T-helper 2 cell treated with Interferon-gamma antibody and Interleukin-4, amounts not matched to agents 100 ng/mL and 5 ng/mL, for 36 hours (primary cell): ENCODE measurements around the gene CITED2. TPM values are rescaled to one million over a fixed set of nuclear protein-coding genes. Genes with fewer than 3 reads are reported as not detected.

ENCODE experiments used
- intact Hi-C: fragments of 100-400 bp; cut with micrococcal nuclease; formaldehyde crosslinking; loops from one replicate; pipeline ENCODE4 v1.15.1; 2023
- total RNA-seq: library from RNA; stranded (reverse); gene quantifications from 2 replicates; pipeline ENCODE4 v1.2.3, GENCODE V29; 2022

The CITED2 gene
- total RNA-seq, 1 donor from 2014 or later = 48.2 TPM

DNA sequence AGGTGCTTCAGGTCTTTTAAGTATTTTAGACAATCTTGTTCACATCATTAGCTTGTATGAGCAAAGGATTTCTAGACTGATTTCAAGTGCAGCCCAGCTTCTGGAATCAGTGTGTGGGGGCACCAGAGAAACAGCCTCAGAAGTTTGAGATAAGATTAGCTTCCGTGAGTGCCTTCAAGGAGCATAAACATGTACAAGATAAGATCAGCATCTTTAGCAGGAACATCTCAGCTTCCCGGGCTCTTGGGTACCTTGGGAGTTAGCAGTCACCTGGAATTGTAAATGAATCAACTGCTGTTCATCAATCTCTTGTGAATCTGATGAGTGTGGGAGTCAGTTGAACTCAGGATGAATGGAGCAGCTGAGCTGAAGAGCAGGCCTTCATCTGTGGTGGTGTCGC lies 12.0 kb upstream of the CITED2 start:
- intact Hi-C loops = no loop called here

DNA sequence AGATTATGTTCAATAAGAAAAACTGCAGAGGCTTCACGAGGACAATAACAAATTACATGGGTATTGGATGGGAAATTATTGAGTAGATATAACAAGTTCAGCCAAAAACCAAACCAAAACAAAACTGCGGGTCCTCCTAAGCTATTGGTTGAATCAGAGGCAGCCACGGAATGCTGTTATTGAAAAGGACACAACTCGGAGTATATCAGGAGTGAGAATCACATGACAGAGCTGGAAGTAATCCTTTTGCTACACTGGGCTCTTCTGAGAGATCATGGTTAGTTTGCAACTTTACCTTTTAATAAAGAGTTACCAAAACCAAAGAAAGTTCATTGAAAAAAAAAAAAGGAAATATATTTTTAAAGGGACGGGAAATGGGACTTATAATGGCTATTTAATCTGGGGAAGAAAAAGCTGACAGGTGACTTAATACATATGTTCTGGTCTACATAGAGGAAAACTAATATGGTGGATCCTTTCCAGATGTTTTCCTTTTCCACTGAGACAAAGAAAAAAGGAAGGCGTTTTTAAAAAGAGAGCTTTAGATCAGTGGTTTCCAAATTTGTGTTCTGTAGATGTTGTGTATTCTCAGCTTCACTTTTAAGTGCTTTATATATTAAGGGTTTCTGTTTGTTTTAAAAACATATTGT lies 6.9 kb upstream of the CITED2 start:
- intact Hi-C loops = no loop called here

DNA sequence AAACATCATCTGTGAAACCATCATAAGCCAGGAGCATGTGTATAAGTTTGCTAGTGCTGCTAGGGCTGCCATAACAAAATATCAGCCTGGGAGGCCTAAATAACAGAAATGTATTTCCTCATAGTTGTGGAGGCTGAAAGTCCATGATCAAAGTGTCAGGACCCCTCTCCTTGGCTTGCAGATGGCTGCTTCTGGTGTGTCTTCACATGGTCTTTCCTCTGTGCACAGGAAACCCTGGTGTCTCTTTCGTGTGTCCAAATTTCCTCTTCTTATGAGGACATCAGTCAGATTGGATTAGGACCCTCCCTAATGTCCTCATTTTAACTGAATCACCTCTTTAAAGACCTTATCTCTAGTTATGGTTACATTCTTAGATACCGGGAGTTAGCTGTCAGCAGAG lies 6.2 kb upstream of the CITED2 start:
- intact Hi-C loops = no loop called here

DNA sequence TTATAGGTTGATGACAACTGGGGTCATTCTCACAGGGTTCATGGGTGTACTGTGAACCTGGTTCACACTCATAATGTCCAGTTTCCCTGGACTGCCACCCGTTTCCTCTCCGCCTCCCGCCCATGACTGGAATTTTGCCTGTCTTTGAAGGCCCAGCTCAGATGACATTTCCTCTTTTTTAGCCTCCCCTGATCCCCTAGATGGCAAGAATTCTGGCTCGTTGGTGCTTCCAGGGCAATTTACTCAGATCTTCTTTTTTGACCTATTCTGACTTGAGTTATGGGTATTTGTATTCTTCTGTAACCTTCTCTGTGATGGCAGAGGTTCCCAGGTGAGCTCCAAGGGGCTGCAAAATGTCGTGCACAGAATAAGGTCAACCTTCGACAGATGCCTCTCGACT lies 5.7 kb upstream of the CITED2 start:
- intact Hi-C loops = no loop called here

DNA sequence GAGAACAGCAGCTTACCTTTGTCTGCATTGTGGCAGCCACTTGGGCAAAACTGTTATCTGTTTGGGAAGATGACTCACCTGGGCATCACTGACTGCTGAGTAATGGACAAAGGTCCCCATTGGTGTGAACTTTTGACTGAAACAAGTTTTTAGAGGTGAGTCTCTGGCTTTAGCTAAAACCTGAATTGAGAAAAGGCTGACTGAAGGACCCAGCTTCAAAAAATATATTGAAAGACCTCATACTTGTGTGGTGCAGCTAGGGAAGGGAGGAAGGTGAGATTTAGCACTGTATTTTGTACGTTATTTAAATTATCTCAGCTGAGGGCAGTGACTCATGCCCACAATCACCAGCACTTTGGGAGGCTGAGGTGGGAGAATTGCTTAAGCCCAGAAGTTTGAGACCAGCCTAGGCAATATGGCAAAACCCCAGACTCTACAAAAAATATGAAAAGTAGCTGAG lies 4.5 kb upstream of the CITED2 start:
- intact Hi-C loops = loop anchor here (10.0 kb wide), 3 partner anchors 216 to 1546 kb away; no protein-coding TSS in a partner anchor

DNA sequence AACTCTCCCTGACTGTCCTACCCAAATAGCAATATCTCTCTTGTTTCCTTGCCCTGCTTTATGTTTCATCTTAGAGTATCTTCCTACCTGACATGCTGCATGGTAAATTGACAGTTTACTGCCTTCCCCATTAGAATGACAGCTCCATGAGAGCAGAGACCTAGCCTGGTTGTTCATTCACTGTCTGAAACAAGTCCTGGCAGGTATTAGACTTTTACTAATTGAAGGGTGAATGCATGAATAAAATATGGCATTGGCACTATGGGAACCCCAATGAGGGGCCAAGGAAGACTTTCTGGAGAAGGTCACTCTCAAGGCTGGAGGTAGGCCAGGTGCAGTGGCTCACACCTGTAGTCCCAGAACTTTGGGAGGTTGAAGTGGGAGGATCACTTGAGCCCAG lies 3.8 kb upstream of the CITED2 start:
- intact Hi-C loops = loop anchor here (10.0 kb wide), 3 partner anchors 217 to 1547 kb away; no protein-coding TSS in a partner anchor

DNA sequence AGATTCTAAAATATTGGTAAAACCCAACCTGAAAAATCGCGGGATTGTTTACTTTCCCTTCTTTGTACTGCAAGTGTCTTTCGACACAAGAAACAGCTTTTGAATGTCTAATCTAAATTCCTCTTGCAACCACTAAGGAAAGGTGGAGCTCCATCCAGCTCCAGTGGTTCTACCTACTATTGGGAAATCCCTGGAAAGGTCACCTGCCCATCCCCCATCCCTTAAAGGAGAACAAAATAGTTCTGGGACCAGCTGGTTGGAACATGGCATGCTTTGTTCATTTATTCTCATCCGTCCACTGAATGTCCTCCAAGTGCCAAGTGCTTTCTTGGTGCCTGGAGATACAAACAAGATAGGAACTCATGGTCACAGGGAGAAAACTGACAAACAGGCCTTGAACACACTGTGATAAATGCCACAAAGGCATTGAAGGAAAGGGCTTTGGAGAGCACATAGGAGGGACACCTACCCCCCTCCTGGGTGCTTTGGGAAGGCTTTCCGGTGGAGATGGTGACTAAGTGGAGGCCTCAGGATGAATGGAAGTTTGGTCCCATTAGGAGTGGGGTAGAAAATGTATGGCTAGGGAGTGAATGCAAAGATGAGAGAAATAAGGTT lies 2.3 kb upstream of the CITED2 start:
- intact Hi-C loops = loop anchor here (10.0 kb wide), 3 partner anchors 218 to 1548 kb away; no protein-coding TSS in a partner anchor

DNA sequence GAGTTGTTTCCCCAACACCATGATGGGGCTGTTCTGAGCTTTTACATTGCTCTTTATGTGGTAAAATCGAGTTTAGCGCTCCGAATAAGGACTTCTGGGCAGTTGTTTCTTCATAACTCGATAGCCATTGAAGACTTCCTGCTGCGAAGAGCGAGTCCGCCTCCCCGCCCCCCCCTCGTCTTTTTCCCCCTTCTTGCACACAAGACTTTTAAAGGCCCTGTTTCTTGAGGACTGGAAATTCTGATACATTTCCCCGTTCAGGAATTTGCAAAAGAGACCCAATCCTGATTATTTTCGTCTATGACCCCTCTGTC lies 1.5 kb upstream of the CITED2 start:
- intact Hi-C loops = loop anchor here (10.0 kb wide), 3 partner anchors 219 to 1549 kb away; no protein-coding TSS in a partner anchor

DNA sequence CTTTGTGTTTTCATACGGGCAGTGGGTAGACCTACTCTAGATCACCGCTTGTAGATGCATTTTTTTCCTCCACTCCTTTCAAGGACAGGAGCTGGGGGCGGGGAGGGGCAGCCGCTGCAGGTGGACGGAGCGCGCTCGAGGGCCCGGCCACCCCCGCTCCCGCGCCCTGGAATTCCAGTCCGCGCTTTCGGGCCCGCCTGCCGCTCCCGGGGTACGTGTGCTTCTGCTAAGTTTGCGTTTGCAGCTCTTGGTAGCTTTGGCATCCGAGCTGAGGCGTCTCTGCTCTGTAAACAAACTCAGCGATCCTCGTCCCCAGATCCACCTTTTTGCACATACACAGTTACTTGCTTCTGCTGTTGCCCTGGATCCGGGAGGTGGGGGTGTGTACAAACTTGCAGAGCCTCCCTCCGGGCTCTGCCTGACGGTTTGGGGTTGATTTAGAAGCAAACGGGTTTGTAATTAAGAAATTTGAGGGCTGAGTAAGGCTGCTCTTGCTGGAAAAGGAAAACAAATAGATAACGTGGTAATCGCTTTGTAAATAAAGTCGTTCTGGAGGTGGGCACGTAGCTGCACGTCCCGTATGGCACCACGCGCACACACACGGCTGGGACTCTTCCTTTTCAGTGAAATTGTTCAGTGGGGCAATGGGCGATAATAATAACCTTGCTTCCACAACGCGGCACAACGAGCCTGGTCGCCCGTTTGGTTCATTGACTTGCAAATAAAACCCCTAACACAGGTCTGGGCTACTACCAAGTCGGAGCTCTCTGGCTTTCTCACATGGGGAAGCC lies 973 bp upstream of the CITED2 start:
- intact Hi-C loops = loop anchor here (1.0 to 10.0 kb wide), 10 partner anchors 67 to 1549 kb away; partner anchors contain the start of gene ABRACL

DNA sequence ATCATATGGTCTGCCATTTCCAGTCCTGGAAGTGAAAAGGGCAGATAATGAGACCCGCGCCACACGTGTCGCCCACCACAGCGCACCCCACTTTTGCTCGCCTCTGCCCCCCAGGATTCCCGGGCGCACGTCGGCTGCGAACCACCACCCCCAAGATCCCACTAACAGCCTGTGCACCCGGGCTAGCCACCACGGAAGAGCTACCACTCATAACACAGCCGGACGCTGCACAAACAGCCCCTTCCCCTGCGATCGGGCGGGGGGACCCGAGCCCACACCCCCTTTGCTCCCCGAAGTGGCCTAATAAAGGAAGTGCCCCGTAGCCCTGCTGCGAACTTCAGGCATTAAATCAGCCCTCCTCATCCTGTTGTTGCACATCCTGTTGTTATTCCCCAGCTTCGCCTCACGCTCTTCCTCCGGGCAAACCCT lies 506 bp downstream of the CITED2 start:
- intact Hi-C loops = loop anchor here (1.0 to 10.0 kb wide), 15 partner anchors 51 to 1551 kb away; partner anchors contain the start of genes CCDC28A and HECA

DNA sequence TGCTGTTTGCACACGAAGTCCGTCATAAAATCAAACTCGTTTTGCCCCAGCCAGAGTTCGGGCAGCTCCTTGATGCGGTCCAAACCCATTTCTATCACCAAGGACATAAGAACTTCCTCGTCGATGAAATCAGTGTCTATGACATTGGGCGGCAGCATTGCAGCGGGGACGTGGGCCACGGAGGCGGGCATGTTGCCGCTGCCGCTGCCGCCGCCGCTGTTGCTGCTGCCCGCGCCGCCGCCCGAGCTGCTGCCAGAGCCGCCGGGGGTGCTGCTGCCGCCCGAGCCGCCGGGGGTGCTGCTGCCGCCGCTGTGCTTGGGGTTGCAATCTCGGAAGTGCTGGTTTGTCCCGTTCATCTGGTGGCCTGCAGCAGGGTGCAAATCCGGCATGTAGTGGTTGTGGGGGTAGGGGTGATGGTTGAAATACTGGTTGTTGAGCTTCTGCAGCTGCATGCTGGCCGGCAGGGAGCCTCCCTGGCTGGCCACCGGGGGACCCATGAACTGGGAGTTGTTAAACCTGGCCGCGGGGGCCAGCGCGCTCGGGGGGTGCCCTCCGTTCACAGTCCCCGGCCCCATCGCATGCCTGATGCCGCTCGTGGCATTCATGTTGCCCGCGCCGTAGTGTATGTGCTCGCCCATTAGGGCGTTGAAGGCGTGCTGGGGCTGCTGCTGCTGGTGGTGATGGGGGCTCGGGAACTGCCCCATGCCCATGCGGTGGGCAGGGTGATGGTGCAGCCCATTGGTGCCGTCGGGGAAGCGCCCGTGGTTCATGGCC lies 1.1 kb downstream of the CITED2 start:
- intact Hi-C loops = loop anchor here (2.0 to 10.0 kb wide), 9 partner anchors 159 to 1551 kb away; no protein-coding TSS in a partner anchor

DNA sequence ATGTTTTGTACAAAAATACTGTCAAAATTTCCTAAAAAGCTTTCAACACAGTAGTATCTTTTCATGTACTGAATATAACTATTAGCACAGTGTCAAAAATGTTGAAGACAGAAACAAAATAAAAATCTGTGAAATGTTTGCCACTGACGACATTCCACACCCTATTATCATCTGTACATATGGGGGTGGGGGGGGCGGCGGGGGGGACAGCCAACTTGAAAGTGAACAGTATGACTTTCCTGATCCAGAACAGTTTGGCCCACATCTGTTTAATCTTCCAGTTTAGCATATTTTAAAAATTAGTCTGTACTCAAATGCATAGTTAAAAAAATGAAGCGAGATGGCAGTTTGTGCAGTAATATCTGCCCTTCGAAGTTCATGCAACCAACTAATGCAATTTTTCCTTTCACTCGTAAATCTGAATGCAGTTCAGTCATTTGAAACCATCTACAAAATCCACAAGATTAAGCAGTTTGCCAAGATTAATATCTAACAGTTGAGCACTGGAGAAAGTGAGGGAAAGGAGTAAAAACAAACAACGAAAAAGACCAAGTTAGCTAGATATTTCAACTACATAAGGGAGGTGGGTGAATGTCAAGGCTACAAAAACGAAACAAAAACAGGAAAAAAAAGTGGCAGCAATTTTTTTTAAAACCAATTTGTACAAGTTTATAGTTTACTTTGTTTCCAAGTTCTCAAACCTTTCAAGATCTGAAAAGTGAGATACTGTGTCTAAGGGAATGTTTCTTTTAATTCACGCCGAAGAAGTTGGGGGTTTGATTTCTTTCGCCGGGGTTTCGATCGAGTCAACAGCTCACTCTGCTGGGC lies 1.9 kb downstream of the CITED2 start:
- intact Hi-C loops = loop anchor here (2.0 to 10.0 kb wide), 9 partner anchors 160 to 1552 kb away; no protein-coding TSS in a partner anchor

DNA sequence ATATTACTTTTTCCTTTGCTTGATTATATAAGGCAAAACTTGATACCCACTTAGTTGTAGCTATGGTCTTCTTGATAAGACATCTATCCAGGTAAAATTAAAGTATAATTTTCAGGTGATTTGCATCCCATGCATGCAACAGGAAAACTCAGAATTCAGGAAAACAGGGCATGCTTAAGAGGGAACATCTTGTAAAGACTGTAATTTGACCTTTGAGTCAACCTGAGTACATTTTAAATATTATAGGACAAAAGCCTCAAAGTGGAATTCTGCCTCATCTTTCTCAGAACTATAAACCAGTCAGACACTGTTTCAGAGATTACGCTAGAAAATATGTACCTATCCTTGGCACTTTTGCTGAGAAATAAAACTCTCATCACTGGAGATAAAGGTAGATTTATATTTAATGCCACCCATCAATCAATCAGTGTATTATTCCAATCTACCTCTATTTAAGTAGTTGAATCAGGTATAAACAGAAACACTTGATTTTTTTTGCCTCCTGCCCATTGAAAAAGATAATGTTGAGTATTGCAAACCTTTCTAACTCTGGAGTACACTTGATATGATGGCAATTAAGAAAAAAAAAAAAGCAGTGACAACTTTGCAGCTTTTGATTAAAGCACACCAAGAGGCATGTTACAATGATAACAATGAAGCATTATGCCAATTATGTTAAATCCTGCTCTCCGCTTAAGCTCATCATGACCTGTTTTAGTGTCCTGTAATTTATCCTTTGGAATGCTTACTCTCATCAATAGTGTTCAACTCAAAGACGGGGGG lies 2.8 kb downstream of the CITED2 start:
- intact Hi-C loops = loop anchor here (2.0 to 10.0 kb wide), 9 partner anchors 161 to 1553 kb away; no protein-coding TSS in a partner anchor

DNA sequence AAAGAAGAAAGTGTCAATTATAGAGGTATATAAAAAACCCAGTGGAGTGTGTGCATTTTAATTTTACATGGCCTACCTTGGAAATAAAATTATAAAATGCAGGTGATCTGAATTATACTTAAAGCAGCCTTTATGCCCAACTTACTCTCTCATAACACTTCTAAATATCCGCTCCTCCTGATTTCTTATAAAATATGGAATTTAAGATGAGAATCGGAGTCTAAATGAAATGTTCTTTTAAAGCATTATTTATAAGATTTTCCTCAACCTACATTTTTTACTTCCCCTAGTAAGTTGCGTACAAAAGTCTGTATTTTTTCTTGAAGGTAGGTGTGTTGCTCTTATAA lies 3.5 kb downstream of the CITED2 start:
- intact Hi-C loops = loop anchor here (5.0 to 10.0 kb wide), 8 partner anchors 161 to 1554 kb away; no protein-coding TSS in a partner anchor

DNA sequence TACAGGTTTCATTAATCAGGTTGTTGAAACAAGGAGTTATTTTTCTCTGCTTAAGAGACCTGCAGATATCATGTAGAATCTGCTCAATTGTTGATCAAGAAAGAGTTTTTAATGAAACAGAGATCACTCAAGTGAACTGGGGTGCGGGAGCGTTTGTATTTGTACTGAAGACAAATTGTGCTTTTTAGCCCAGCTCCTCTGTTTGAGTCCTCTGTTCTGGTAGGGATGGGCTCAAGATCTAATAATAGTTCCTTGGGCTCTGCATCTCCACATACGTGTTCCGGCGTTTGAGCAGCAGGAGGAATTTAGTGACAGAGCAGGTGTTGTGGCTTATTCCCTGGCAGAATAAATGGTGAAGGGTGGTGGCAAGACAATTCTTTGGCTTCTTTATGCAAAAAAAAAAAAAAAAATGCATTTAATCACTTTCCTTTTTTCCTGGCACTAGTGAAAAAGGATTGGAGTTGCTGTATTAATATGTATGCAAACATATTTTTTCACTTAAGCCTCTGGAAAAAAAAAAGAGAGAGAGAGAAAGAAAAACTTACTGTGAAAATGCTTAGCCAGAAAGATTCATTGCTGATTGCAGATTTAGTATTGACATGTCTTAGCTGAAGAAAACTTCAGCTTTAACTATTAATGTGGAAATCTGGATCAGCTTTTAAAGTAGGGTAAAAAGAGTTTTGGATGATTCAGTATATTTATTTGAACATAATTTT lies 4.0 kb downstream of the CITED2 start:
- intact Hi-C loops = loop anchor here (5.0 to 10.0 kb wide), 8 partner anchors 162 to 1554 kb away; no protein-coding TSS in a partner anchor

DNA sequence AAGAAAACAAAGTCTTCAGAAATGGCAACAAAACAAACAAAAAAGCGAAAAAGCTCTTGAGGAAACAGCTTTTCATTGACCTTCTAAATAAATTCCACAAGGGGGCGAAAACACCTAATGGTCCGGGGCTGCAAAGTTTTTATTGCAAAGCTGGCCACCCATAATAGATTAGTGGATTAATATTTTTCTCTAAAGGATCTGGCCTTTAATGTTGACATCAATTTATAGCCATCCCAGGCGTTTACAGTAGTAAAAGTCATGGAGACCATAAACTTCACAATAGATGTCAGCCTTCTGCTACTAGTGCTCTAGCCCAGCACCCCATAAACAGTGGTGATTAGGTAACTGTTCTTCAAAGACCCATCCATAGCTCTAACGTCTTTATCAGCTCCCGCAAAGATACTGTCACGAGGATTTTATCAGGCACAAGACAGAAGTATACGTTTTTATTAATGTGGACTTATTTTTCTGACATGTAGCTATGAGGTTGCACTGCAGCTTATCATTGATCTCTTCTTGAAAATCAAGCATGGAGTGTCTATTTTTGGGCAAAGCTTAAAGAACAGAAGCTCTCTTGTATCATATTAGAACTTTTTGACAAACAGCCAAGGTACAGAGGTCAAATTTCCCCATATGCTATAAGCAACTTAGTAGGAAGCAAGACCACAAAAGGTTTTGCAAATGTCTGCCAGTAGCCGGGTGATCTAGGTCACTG lies 4.7 kb downstream of the CITED2 start:
- intact Hi-C loops = loop anchor here (5.0 to 10.0 kb wide), 8 partner anchors 163 to 1555 kb away; no protein-coding TSS in a partner anchor

DNA sequence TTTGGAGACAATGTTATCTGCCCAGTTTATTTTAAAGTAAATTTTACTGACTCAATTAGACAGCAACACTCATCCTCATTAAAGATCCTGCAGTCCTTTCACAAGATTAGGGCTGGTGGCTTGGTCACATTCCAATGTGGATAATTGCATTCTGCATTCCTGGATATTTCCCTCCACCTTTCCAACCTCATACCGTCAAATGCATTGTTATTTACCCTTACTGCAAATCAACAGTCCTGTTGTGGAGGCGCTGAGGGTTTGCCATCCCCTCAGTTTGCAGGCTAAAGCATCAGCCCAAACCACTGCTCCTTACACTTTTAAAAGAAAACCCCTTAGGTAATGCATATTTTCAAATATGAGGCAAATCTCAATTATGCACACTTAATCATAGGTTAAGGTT lies 5.4 kb downstream of the CITED2 start:
- intact Hi-C loops = no loop called here

DNA sequence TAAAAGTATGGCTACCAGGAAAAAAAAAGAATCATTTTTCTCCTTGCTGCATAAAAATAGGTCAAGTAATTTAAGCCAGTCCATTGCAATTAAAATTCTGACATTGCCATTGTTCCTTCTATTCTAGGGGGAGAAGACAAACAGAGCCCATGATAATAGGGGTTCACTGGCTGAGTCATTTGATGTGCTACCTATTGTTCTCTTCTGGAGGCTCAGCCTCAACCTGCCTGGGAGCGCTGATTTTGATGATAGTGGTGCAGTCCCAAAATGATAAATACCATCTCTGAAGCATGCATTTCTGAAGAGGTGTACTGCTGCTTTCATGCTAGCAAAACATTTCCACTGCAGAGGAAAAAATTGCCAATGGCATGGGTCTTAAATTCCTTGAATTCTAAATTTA lies 5.8 kb downstream of the CITED2 start:
- intact Hi-C loops = no loop called here
